Astrocyte (in vitro differentiated cells and primary cell): ENCODE measurements around the gene IFRD2. TPM values are rescaled to one million over a fixed set of nuclear protein-coding genes. Genes with fewer than 3 reads are reported as not detected.
"Not testable (repeated sequence)": the region's sequence is repeated elsewhere in the genome, so short reads cannot be mapped to it uniquely, and the experiment has no call there.

Experiments
- DNase-seq: peaks from one replicate; pipeline ENCODE4 v3.0.0-alpha.2; 2010; ENCODE audit warnings: low read depth
- FAIRE-seq: peaks from 2 replicates; lab custom pipeline; 2011; peaks lifted over from hg19 to GRCh38; lab: Jason Lieb, UNC
- H2AFZ ChIP-seq: 2 replicates; pipeline ENCODE4 v1.6.0; 2012; ENCODE audit warnings: low read depth, low read length, inconsistent platforms
- H3K27ac ChIP-seq: 2 replicates; pipeline ENCODE4 v1.5.1; 2011; ENCODE audit warnings: low read depth, low read length, inconsistent platforms
- H3K27me3 ChIP-seq: 2 replicates; pipeline ENCODE4 v1.6.0; 2011; ENCODE audit warnings: low read length, inconsistent platforms; ENCODE audit not compliant: insufficient read depth
- H3K36me3 ChIP-seq: 2 replicates; pipeline ENCODE4 v1.5.1; 2011; ENCODE audit warnings: low read length, inconsistent platforms; ENCODE audit not compliant: insufficient read depth
- H3K4me1 ChIP-seq: 2 replicates; pipeline ENCODE4 v1.5.1; 2011; ENCODE audit warnings: low read length, inconsistent platforms; ENCODE audit not compliant: insufficient read depth
- H3K4me2 ChIP-seq: 2 replicates; pipeline ENCODE4 v1.6.0; 2012; ENCODE audit warnings: low read length, inconsistent platforms
- H3K4me3 ChIP-seq: 2 replicates; pipeline ENCODE4 v1.5.1; 2011; ENCODE audit warnings: low read depth, mild to moderate bottlenecking, low read length, inconsistent platforms; ENCODE audit not compliant: insufficient read depth
- H3K79me2 ChIP-seq: 2 replicates; pipeline ENCODE4 v1.6.0; 2012; ENCODE audit warnings: mild to moderate bottlenecking, low read length, inconsistent platforms; ENCODE audit not compliant: insufficient read depth
- H3K9ac ChIP-seq: 2 replicates; pipeline ENCODE4 v1.6.0; 2012; ENCODE audit warnings: mild to moderate bottlenecking, low read length, inconsistent platforms
- H3K9me3 ChIP-seq: 2 replicates; pipeline ENCODE4 v1.5.1; 2012; ENCODE audit warnings: low read depth, mild to moderate bottlenecking, low read length, inconsistent platforms; ENCODE audit not compliant: insufficient read depth
- H4K20me1 ChIP-seq: 2 replicates; pipeline ENCODE4 v1.6.0; 2012; ENCODE audit warnings: low read length, inconsistent platforms; ENCODE audit not compliant: insufficient read depth
- H3K27ac Mint-ChIP-seq: one replicate; pipeline ENCODE4 v1.8.0; 2021; ENCODE audit warnings: mild to moderate bottlenecking, mixed read lengths; ENCODE audit not compliant: unreplicated experiment
- H3K27me3 Mint-ChIP-seq: one replicate; pipeline ENCODE4 v1.8.0; 2021; ENCODE audit warnings: low read depth, mixed read lengths; ENCODE audit not compliant: unreplicated experiment
- H3K36me3 Mint-ChIP-seq: one replicate; pipeline ENCODE4 v1.8.0; 2021; ENCODE audit warnings: low read depth, mixed read lengths; ENCODE audit not compliant: unreplicated experiment
- H3K4me1 Mint-ChIP-seq: one replicate; pipeline ENCODE4 v1.8.0; 2021; ENCODE audit warnings: low read depth, mixed read lengths; ENCODE audit not compliant: unreplicated experiment
- H3K4me3 Mint-ChIP-seq: one replicate; pipeline ENCODE4 v1.8.0; 2021; ENCODE audit warnings: mild to moderate bottlenecking, moderate library complexity, mixed read lengths; ENCODE audit not compliant: unreplicated experiment
- H3K9me3 Mint-ChIP-seq: one replicate; pipeline ENCODE4 v1.8.0; 2021; ENCODE audit warnings: mild to moderate bottlenecking, mixed read lengths; ENCODE audit not compliant: unreplicated experiment
- CTCF ChIP-seq: IDR thresholded peaks from 2 replicates; pipeline ENCODE4 v1.5.1; 2011; ENCODE audit warnings: low read depth, mild to moderate bottlenecking, inconsistent platforms, low read length, moderate library complexity; ENCODE audit not compliant: insufficient read depth
- EZH2 ChIP-seq: IDR thresholded peaks from 2 replicates; pipeline ENCODE4 v1.6.1; 2012; ENCODE audit warnings: mild to moderate bottlenecking, low read length, inconsistent platforms; ENCODE audit not compliant: insufficient read depth
- total RNA-seq: library from RNA; stranded (reverse); gene quantifications from 2 replicates; pipeline ENCODE4 v1.2.1, GENCODE V29; 2021

IFRD2 gene
- total RNA-seq, 1 donor from 2014 or later, result 66.8 TPM

- H3K4me3 Mint-ChIP-seq, result no peak overlapping the region
- Histone ChIP-seq H3K27ac (no peak overlapping the region), H3K36me3 (peaks cover 14% of the 10 kb centered on the region), H3K27me3 (no peaks in the 10 kb centered on the region), H3K9ac (no peak overlapping the region), H3K4me1 (peaks cover 6% of the 10 kb centered on the region), H3K4me3 (no peak overlapping the region), H3K4me2 (no peak overlapping the region), H2AFZ (no peak overlapping the region), H3K9me3 (no peaks in the 10 kb centered on the region), H4K20me1 (peaks cover 7% of the 10 kb centered on the region), H3K79me2 (peaks cover 26% of the 10 kb centered on the region)
- TF ChIP-seq EZH2 (no peak), CTCF (no peak)
- no peak for FAIRE-seq
- DNase-seq, result no peak
- no peaks in the 10 kb centered on the region for H3K27me3 Mint-ChIP-seq
- H3K27ac Mint-ChIP-seq, result peak overlapping the region; percentile 53
- H3K36me3 Mint-ChIP-seq, result no peaks in the 10 kb centered on the region
- H3K4me1 Mint-ChIP-seq, result peaks cover 3% of the 10 kb centered on the region
- no peaks in the 10 kb centered on the region for H3K9me3 Mint-ChIP-seq
Observed at GRCh38 chr3:50286322-50287227, 5.7 kb downstream of the IFRD2 start.

- not testable (repeated sequence) for H3K9me3 ChIP-seq, H3K4me1 Mint-ChIP-seq, H3K36me3 Mint-ChIP-seq, DNase-seq, H3K27me3 ChIP-seq, H3K27me3 Mint-ChIP-seq, H3K4me2 ChIP-seq, H3K27ac ChIP-seq, H3K4me1 ChIP-seq, FAIRE-seq, H3K9me3 Mint-ChIP-seq, H3K79me2 ChIP-seq, H3K4me3 ChIP-seq, H3K27ac Mint-ChIP-seq, H3K4me3 Mint-ChIP-seq, H2AFZ ChIP-seq, H4K20me1 ChIP-seq, H3K9ac ChIP-seq
- H3K36me3 ChIP-seq, result peaks cover 10% of the 10 kb centered on the region
Observed at GRCh38 chr3:50284121-50284520, 8.1 kb downstream of the IFRD2 start.

- H3K9me3 ChIP-seq, result no peaks in the 10 kb centered on the region
- no peak overlapping the region for H3K4me2 ChIP-seq
- H3K27ac ChIP-seq, result no peak overlapping the region
- peaks cover 13% of the 10 kb centered on the region for H3K27me3 ChIP-seq
- H4K20me1 ChIP-seq, result peaks cover 2% of the 10 kb centered on the region
- H3K4me3 ChIP-seq, result no peak overlapping the region
- Mint-ChIP-seq H3K9me3 (no peaks in the 10 kb centered on the region), H3K27ac (no peak overlapping the region), H3K4me1 (no peaks in the 10 kb centered on the region), H3K27me3 (peaks cover 14% of the 10 kb centered on the region), H3K36me3 (peaks cover 2% of the 10 kb centered on the region), H3K4me3 (no peak overlapping the region)
- no peaks in the 10 kb centered on the region for H3K4me1 ChIP-seq
- no peak overlapping the region for H3K9ac ChIP-seq
- DNase-seq, result no peak
- FAIRE-seq, result no peak
- TF ChIP-seq EZH2 (no peak), CTCF (no peak)
- no peaks in the 10 kb centered on the region for H3K36me3 ChIP-seq
- H2AFZ ChIP-seq, result no peak overlapping the region
- no peaks in the 10 kb centered on the region for H3K79me2 ChIP-seq
Observed at GRCh38 chr3:50279255-50280016, 12.8 kb downstream of the IFRD2 start.
